ENCODE results near the gene SV2B. TPM values are rescaled to one million over a fixed set of nuclear protein-coding genes. Genes with fewer than 3 reads are reported as not detected.

Gene SV2B
- total and polyA plus RNA-seq, 12 donors: 0.16 to 7.5 (median 3.0) TPM

DNA sequence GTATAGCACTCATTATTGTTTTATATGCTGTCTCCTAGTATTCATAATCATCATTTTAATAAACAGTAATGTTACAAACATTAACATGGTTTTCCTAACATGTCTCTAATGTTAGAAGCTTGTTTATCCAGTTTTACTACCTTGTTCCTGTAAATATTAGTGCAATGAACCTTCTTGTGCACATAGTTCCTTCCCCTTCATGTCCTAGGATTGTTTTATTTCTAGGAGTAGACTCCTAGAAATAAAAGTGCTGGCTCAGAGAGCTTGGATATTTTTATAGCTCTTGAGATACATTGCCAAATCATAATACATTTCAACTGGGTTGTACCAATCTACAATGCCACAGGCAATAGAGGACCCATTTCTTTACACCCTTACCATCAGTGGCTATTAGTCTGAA lies 161.3 kb downstream of the SV2B start:
- TF ChIP-seq, protein P1, sequence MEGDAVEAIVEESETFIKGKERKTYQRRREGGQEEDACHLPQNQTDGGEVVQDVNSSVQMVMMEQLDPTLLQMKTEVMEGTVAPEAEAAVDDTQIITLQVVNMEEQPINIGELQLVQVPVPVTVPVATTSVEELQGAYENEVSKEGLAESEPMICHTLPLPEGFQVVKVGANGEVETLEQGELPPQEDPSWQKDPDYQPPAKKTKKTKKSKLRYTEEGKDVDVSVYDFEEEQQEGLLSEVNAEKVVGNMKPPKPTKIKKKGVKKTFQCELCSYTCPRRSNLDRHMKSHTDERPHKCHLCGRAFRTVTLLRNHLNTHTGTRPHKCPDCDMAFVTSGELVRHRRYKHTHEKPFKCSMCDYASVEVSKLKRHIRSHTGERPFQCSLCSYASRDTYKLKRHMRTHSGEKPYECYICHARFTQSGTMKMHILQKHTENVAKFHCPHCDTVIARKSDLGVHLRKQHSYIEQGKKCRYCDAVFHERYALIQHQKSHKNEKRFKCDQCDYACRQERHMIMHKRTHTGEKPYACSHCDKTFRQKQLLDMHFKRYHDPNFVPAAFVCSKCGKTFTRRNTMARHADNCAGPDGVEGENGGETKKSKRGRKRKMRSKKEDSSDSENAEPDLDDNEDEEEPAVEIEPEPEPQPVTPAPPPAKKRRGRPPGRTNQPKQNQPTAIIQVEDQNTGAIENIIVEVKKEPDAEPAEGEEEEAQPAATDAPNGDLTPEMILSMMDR (IDR thresholded peaks at IDR 0.05): no peak
- TF ChIP-seq POLR2A (IDR thresholded peaks at IDR 0.05): no peak
- Histone ChIP-seq H3K27ac (no peak overlapping the region), H3K4me1 (replicated peaks in 1 of 2) (peaks cover 41 to 42% of the 10 kb centered on the region in 2 donors), H3K4me3 (no peak overlapping the region), H3K36me3 (replicated peaks in 1 of 2) (no peaks in the 10 kb centered on the region), H3K27me3 (no peaks in the 10 kb centered on the region), H3K9me3 (replicated peaks in 1 of 3) (no peaks in the 10 kb centered on the region)
- intact Hi-C loops (cut with DNase I): no loop called here
- DNase-seq: no peak

GRCh38 chr15:91263632-91264531 lies 163.8 kb downstream of the SV2B start:
- H3K9me3 ChIP-seq (replicated peaks in 1 of 3): no peaks in the 10 kb centered on the region
- H3K27ac ChIP-seq: peak overlapping the region in 4 of 5 donors; percentile 68 to 76 (median 72)
- H3K4me1 ChIP-seq (replicated peaks in 1 of 2): peaks cover 27 to 29% of the 10 kb centered on the region in 2 donors
- WGBS, 4 donors: 23 to 29% (median 27%) methylated on average over 15 of the region's 15 CpGs
- no peaks in the 10 kb centered on the region for H3K36me3 ChIP-seq (replicated peaks in 1 of 2)
- H3K27me3 ChIP-seq: no peaks in the 10 kb centered on the region
- peak; percentile 50 to 80 (median 73) for DNase-seq
- TF ChIP-seq, protein P1 (IDR thresholded peaks at IDR 0.05): no peak
- peak in 1 of 2 donors; percentile 71 for TF ChIP-seq POLR2A (IDR thresholded peaks at IDR 0.05)
- intact Hi-C loops (cut with DNase I): no loop called here
- peak overlapping the region in 1 of 4 donors; percentile 39 for H3K4me3 ChIP-seq

DNA sequence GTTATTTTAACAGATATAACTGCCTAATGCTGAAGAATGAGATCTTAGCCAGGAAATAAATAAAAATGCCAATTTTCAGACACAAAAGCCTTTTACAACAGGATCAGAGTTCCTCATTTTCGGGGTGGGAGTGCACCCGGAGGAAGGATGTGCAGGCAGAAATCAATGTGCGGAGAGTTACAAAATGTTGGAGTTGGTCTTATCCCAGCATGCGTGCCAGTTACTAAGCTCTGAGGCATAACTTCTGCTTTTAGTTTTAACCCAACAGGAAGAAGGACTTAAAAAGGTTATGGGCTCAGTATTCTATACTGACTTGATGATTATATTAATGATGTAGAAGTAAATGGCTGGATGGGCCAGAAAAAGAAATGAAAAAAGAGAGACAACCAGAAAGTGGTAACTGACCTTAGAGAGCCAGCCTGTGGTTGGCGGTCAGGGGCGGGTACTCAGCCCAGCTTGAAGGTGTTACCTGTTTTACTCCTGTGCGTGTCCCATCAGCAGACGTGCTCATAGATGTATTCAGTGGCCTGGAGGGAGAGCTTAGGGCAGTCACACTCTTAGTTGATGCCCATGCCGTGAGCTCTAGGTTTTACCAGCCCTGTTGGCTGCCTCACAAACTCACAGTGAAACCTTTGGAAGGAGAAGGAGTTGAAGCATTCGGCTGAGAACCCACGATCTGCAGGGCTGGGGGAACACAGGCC lies 164.7 kb downstream of the SV2B start:
- Histone ChIP-seq H3K36me3 (replicated peaks in 1 of 2) (no peaks in the 10 kb centered on the region), H3K4me1 (replicated peaks in 1 of 2) (peaks cover 27 to 29% of the 10 kb centered on the region in 2 donors), H3K27ac (peak overlapping the region in 4 of 5 donors; percentile 68 to 76 (median 72)), H3K27me3 (no peaks in the 10 kb centered on the region), H3K4me3 (peak overlapping the region in 1 of 4 donors; percentile 39), H3K9me3 (replicated peaks in 1 of 3) (no peaks in the 10 kb centered on the region)
- peak in 2 of 7 donors; percentile 30 to 47 for DNase-seq
- intact Hi-C loops (cut with DNase I): loop anchor here in 1 of 2 donors (5.0 kb wide), 1 partner anchor 208 kb away; no protein-coding TSS in a partner anchor
- TF ChIP-seq, protein P1 (IDR thresholded peaks at IDR 0.05): no peak
- no peak for TF ChIP-seq POLR2A (IDR thresholded peaks at IDR 0.05)
- WGBS, 4 donors: 70 to 78% (median 73%) methylated on average over 10 to 11 of the region's 11 CpGs

- intact Hi-C loops (cut with DNase I): loop anchor here in 1 of 2 donors (5.0 kb wide), 1 partner anchor 208 kb away; no protein-coding TSS in a partner anchor
- Histone ChIP-seq H3K4me3 (no peak overlapping the region), H3K27me3 (no peaks in the 10 kb centered on the region), H3K9me3 (replicated peaks in 1 of 3) (no peaks in the 10 kb centered on the region), H3K27ac (peak overlapping the region in 4 of 5 donors; percentile 68 to 76 (median 72)), H3K36me3 (replicated peaks in 1 of 2) (no peaks in the 10 kb centered on the region), H3K4me1 (replicated peaks in 1 of 2) (peaks cover 27 to 29% of the 10 kb centered on the region in 2 donors)
- TF ChIP-seq POLR2A (IDR thresholded peaks at IDR 0.05): no peak
- TF ChIP-seq, protein P1 (IDR thresholded peaks at IDR 0.05): no peak
- peak in 6 of 7 donors; percentile 44 to 73 (median 62) for DNase-seq
- WGBS, 4 donors: 46 to 65% (median 57%) methylated on average over 4 of the region's 4 CpGs
Measured at GRCh38 chr15:91265416-91265940, 165.4 kb downstream of the SV2B start.

Measured in adrenal gland (tissue), 12 donors.